GM18507 (cell line): Measurements from ENCODE around the gene GRIN2A.

Experiments
- DNase-seq: peaks from one replicate; pipeline ENCODE4 v3.0.0; 2011; ENCODE audit warnings: low read depth; ENCODE audit not compliant: insufficient read length; ENCODE audit errors: extremely low spot score
- FAIRE-seq: peaks from 2 replicates; lab custom pipeline; 2011; peaks lifted over from hg19 to GRCh38; lab: Jason Lieb, UNC

The GRIN2A gene

GRCh38 chr16:10189861-10190390 lies 7.7 kb upstream of the GRIN2A start:
- FAIRE-seq (no peak), DNase-seq (no peak)

- DNase-seq (no peak), FAIRE-seq (no peak)
Measured at GRCh38 chr16:10188236-10188635, 6.0 kb upstream of the GRIN2A start.

DNA sequence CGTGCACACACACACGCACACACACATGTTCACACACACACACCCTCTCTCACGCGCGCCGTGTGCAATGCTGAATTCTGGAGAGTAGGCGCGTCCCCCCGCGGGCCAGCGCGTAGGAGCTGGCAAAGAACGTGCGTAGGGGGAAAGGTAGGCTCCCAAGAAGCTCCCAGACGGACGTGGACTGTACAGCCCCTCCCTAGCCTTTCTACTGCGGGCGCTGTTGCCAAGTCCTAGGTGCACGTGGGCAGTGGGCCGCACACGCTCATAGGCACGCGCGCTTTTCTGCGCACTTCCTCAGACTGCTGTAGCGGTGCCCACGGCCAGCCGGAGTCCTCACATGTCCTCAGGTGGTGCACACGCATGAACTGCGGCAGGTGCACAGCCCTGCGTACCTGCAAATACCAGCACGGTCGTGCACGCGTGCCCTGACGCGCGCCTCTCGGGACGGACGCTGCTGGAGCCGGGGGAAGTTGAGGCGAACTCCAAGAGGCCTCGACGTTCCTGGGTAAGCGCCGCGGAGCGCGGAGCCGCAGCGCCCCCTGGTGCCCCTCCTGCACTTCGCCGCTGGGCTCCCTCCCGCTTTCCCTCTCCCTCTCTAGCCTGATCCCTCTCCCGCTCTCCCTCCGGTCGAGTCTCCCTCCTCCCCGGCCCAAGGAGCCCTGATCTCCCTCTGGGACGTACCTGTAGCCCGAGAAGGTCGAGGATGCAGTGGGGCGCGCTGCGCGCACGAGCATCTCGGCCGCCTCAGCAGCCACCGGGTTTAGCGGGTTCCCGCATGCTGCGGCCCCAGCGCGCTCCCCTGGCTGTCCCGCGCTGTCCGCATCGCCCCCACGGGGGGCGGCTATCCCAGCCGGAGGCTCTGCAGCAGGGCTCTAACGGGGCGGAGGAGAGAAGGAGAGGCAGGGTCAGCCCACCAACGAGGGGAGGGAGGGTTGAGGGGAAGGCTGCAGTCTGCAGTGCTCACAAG lies 749 bp downstream of the GRIN2A start:
- peak; percentile 71 for DNase-seq
- peak; percentile 68 for FAIRE-seq

- FAIRE-seq (no peak), DNase-seq (no peak)
Measured at GRCh38 chr16:10180771-10181163, 1.5 kb downstream of the GRIN2A start.

- DNase-seq (no peak), FAIRE-seq (no peak)
Measured at GRCh38 chr16:10180042-10180770, 2.0 kb downstream of the GRIN2A start.

DNA sequence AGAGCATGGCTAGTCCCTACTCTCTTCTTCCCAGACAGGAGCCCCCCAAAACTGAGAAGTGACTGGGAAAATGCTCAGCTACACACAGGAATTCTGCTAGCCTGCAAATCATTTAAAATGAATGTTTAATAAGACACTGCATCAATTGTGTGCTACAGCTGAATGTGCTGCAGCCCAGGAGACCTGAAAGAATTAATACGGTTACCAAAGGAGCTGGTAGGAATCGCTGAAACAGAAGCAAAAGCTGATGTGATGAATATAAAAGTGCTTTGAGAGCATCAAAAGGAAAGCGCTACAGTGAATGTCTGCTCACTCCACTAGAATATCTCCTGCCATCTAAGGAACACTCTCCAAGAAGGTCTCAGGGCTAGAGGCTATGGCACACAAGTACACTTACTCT lies 3.7 kb downstream of the GRIN2A start:
- FAIRE-seq = no peak
- no peak for DNase-seq

DNA sequence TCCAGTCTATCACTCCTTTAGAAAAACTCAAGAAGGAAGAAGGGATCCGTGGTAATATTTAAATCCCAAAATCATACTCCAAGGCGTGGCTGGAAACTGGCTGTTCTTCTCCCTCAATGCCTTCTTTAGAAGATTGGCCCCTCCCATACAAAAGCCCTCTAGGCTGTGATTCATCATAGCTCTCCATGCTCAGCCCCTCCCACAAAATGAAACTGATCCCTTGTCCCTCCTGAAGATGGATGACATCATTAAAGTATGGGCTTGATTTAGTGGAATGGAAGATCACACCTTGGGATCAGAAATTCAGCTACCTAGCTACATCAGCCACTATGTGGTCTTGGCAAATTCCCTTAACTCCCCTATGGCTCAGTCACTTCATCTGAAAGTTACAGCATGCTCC lies 4.1 kb downstream of the GRIN2A start:
- no peak for FAIRE-seq

DNA sequence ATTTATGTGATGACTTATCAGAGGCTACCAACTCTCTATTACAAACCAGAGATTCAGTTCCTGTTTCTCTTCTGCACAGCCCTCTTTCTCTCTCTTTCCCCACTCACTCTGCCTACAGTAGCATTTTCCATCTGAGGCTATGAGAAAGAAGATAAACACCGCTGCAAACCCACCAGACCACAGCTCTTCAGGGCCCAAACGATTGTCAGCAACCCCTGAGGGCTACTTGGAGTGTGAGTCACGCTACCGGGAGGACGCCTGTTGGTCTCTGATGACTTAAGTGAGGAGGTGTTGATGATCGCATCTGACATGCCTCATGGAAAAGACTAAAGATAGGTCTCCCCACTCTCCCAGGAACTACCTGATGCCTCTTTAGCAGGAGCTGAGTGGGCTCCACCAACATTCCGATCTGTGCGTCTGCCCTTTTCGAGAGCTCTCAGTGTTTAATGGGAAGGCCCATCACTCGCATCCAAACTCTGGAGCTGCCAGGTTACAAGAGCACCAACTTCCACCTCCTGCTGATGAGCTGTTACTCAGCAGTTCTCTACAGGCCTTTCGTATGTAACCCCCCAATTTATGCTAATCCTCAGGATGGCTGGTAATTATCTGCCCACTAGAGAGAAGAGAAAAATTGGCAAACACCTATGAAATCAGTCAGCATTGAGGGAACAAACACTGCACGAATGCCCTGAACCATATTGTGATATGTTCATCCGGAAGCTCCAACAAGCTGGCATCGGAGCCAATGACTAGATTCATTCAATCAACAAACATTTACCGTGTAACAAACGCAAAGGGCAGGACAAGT lies 9.2 kb downstream of the GRIN2A start:
- no peak for DNase-seq
- peak; percentile 33 for FAIRE-seq

More for the DNA sequence above, 4.1 kb downstream of the GRIN2A start:
- no peak for DNase-seq

- FAIRE-seq (no peak), DNase-seq (no peak)
Measured at GRCh38 chr16:10171221-10171620, 11.0 kb downstream of the GRIN2A start.

DNA sequence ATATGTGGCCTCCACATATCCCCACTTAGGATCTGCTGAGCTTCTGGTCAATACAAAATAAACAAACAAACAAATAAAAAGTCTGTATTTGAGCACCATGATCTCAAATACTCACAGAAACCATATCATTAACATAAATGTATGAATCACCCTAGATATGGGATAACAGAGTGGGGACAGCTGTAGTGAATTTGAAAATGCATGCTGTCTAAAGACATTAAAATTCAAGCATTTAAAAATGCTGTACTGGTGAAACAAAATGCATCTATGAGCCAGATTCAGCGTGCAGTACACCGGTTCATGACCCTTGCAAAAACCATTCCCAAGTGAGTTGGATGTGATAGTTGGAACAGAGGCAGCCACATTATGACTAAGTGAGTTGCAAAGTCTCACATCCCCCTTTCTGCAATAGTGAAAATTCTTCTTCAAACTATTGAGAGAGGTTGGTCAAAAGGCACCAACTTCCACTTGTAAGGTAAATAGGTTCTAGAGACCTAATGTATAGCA lies 12.3 kb downstream of the GRIN2A start:
- FAIRE-seq (no peak), DNase-seq (no peak)

DNA sequence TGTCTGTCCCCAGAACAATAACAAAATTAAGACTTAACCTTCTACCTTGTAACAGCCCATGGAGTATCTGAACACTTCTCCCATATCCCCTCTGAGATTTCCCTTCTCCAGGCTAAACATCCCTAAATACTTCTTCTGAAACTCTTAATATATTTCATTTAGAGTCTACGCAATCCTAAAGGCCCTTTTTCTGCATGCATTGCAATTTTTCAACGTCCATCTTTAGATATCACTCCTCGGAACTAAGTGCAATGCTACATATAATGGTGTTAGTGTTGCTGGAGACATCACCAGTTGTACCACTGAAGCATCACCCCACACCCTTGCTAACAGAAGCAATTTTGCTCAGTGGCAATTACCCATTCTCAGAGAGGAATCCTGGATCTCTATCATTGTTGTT lies 13.2 kb downstream of the GRIN2A start:
- no peak for DNase-seq
- FAIRE-seq = no peak

DNA sequence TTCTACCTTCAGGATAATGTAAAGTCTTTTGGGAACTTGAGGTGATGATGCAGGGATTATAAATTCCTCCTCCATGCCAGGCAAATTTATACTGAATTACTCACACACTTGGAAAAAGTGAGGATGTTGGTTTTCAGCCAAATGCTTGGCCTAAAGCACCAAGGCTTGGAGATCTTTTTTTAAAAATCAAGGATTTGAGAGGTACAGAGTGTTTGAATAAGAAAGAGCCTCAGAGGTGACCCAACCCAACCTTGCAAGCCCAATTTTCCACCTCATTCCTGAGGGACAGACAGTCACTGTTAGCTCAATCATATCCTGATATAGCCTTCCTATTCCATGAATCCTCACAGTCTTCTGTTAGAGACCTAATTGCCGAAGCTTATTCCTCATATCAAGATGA lies 14.0 kb downstream of the GRIN2A start:
- no peak for DNase-seq
- FAIRE-seq = no peak

GRCh38 chr16:10165643-10166042 lies 16.6 kb downstream of the GRIN2A start:
- no peak for FAIRE-seq
- no peak for DNase-seq

DNA sequence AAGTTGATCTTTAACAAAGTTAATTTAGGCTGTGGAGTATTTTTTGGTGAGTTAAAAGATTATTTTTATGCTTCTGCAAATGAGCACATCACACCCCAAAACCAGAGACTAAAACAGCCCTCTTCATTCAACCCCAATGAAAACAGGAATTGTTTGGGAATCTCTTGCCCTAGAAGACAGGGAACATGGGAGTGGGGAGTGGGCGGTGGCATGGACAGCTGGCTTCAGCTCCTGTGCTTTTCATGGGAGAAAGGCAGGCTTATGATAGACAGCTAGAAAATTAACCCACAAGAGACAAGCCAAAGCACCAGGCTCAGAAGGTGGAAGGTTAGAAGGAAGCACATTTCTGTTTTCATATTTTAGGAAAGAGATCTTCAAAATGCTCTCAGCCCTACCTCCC lies 19.2 kb downstream of the GRIN2A start:
- FAIRE-seq = no peak

DNA sequence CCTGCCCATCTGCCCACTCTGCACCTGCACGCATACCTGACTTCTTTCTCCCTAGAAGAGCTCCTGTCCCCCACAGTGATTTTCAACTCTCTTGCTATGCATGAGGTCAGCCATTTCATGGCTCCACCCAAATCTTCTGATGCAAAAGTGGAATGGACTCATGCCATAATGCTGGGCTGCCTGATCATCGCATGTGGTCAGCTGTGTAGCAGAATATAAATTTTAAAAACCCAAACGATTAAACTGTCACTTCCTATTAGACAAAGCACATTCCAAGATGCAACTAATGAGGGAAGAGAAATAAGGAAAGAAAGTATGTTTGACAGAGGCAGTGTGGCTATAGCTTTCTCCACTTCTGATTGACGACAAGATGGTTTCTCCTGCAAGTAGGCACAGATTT lies 26.1 kb downstream of the GRIN2A start:
- FAIRE-seq = no peak
- DNase-seq = no peak

More for the DNA sequence above, 19.2 kb downstream of the GRIN2A start:
- DNase-seq = no peak

DNA sequence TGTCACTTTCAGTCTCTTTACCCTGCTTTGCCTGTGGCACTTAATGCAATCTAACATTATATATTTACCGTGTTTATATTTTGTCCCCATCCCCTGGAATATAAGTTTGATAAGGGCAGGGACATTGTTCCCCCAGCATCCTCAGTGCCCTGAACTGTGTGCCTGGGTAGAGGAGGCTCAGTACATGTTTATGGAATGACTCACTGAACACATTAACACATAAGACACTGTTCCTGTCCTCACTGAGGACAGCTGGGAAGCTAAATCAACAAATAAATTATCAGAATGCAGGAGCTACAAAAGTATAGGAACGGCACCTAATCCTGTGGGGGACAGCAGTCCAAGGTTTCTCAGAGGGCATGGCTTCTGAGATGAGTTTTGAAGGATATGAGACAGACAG lies 27.8 kb downstream of the GRIN2A start:
- no peak for FAIRE-seq
- DNase-seq = no peak

DNA sequence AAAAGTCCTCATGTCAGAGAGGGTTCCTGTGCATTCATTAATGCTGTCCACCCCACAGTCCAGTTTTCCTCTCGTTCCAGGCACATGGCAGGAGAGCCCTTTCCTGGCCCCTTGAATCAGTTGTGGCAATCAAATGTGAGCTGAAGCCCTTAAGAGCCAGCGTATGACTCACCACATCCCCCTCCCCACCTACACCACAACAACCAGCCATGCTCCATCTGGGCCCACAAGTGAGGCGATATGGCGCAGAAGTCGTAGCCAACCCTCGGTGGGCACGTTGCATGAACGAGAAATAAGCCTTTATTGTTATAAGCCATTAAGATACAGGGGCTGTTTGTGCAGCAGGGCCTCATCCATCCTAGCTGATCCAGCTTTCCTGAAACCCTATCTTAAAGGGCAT lies 28.2 kb downstream of the GRIN2A start:
- FAIRE-seq = no peak
- DNase-seq = no peak

DNA sequence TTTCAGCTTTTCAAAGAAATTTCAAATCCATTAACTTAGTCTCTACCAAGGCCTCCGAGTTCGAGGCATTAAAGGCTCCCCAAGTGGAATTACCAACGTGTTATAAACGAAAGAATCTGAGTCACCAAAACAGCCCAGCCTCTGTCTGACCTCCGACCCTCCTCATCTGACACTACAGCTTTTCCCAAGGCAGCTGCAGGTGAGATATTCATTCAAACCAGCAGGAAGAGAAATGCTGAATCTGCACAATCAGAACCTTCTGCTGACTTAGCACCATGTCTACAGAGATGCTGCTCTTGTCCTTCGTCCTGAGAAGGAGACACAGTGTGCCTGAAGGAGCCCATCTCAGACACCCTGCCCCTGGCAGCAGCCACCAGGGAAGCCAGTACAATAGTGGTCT lies 30.5 kb downstream of the GRIN2A start:
- FAIRE-seq (no peak), DNase-seq (no peak)

DNA sequence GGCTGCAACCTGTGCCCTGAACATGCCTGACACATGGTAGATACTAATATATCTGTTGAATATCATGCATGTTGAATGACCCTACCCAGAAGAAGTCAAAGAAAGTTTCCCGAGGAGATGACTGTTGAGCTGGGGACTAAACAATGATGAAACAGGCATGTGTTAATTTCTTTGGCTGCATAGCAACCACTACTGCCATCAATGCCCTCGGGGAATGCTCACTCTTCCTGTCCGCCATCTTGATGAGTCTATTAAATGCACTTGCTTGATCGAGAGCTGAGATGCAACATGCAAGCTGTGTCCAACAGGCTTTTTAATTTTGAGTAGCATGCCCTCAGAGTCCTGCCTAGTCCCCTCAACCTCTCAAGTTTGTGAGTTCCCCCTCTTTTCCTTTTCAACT lies 31.3 kb downstream of the GRIN2A start:
- DNase-seq (no peak), FAIRE-seq (no peak)
